Common myeloid progenitor, CD34-positive (primary cell): ENCODE results near the gene COPG2. TPM values are rescaled to one million over a fixed set of nuclear protein-coding genes. Genes with fewer than 3 reads are reported as not detected.

Experiments
- CTCF ChIA-PET: fragments of 350-600 bp; sonication (Branson Sonifier 250); formaldehyde crosslinking; loops from one replicate; lab custom pipeline; 2021; ENCODE audit warnings: antibody characterized with exemption; lab: Charles Lee
- POLR2A ChIA-PET: fragments of 350-600 bp; sonication (Branson Sonifier 250); formaldehyde crosslinking; loops from one replicate; lab custom pipeline; 2021; ENCODE audit warnings: antibody characterized with exemption; lab: Charles Lee
- DNase-seq, 3 donors: peaks; one replicate each; pipeline versions ENCODE4 v3.0.0 to v3.0.0-alpha.2; 2013
- H3K27ac ChIP-seq, 2 experiments: 1 replicate in 1 of 2; 2 replicates in 1 of 2; pipeline ENCODE4 v1.7.0; 2013; ENCODE audit warnings: inconsistent platforms in 2 of 2, low read length in 2 of 2, mild to moderate bottlenecking in 2 of 2, low read depth in 1 of 2, moderate library complexity in 1 of 2; ENCODE audit not compliant: severe bottlenecking in 2 of 2, insufficient read depth in 1 of 2, poor library complexity in 1 of 2
- H3K27me3 ChIP-seq, 5 experiments: replicated peaks in 2 of 5; 1 replicate in 3 of 5; 2 replicates in 2 of 5; pipeline versions ENCODE4 v1.6.1 to v1.7.0; 2013; ENCODE audit warnings: low read length in 4 of 5, mild to moderate bottlenecking in 2 of 5, moderate library complexity in 2 of 5, inconsistent platforms in 1 of 5; ENCODE audit not compliant: insufficient read depth in 5 of 5, control insufficient read depth in 4 of 5
- H3K36me3 ChIP-seq, 4 experiments: 1 replicate in 2 of 4; 2 replicates in 2 of 4; pipeline versions ENCODE4 v1.6.1 to v1.7.0; 2013; ENCODE audit warnings: low read length in 3 of 4, control low read depth in 1 of 4, mild to moderate bottlenecking in 1 of 4; ENCODE audit not compliant: control insufficient read depth in 4 of 4, insufficient read depth in 4 of 4
- H3K4me1 ChIP-seq, 4 experiments: 1 replicate in 3 of 4; 2 replicates in 1 of 4; pipeline versions ENCODE4 v1.6.1 to v1.7.1; 2013; ENCODE audit warnings: low read length in 3 of 4, mild to moderate bottlenecking in 3 of 4, control low read depth in 1 of 4, inconsistent platforms in 1 of 4, moderate library complexity in 1 of 4; ENCODE audit not compliant: control insufficient read depth in 4 of 4, insufficient read depth in 4 of 4; ENCODE audit errors: control extremely low read depth in 1 of 4
- H3K4me3 ChIP-seq, 7 experiments: 1 replicate in 4 of 7; 2 replicates in 3 of 7; pipeline versions ENCODE4 v1.5.1 to v1.7.0; 2013; ENCODE audit warnings: mild to moderate bottlenecking in 7 of 7, low read length in 6 of 7, moderate library complexity in 6 of 7, inconsistent platforms in 2 of 7, low read depth in 2 of 7, control low read depth in 1 of 7; ENCODE audit not compliant: insufficient read depth in 4 of 7, control insufficient read depth in 1 of 7; ENCODE audit errors: extremely low read depth in 1 of 7
- H3K9me3 ChIP-seq, 5 experiments: 1 replicate in 4 of 5; 2 replicates in 1 of 5; pipeline versions ENCODE4 v1.6.1 to v1.7.1; 2013; ENCODE audit warnings: low read length in 4 of 5, mild to moderate bottlenecking in 2 of 5, inconsistent platforms in 1 of 5, low read depth in 1 of 5, moderate library complexity in 1 of 5; ENCODE audit not compliant: control insufficient read depth in 4 of 5, insufficient read depth in 2 of 5; ENCODE audit errors: control extremely low read depth in 1 of 5
- WGBS: methylation state at CpG from one replicate; pipeline ENCODE4 v1.1.5; 2013; ENCODE audit not compliant: insufficient coverage; 5-methylcytosine and 5-hydroxymethylcytosine counted together
- polyA plus RNA-seq: library from polyadenylated mRNA; unstranded; fragments of 120-200 nt; gene quantifications from one replicate; pipeline ENCODE4 v1.2.1, GENCODE V29; 2013

COPG2 gene, protein sequence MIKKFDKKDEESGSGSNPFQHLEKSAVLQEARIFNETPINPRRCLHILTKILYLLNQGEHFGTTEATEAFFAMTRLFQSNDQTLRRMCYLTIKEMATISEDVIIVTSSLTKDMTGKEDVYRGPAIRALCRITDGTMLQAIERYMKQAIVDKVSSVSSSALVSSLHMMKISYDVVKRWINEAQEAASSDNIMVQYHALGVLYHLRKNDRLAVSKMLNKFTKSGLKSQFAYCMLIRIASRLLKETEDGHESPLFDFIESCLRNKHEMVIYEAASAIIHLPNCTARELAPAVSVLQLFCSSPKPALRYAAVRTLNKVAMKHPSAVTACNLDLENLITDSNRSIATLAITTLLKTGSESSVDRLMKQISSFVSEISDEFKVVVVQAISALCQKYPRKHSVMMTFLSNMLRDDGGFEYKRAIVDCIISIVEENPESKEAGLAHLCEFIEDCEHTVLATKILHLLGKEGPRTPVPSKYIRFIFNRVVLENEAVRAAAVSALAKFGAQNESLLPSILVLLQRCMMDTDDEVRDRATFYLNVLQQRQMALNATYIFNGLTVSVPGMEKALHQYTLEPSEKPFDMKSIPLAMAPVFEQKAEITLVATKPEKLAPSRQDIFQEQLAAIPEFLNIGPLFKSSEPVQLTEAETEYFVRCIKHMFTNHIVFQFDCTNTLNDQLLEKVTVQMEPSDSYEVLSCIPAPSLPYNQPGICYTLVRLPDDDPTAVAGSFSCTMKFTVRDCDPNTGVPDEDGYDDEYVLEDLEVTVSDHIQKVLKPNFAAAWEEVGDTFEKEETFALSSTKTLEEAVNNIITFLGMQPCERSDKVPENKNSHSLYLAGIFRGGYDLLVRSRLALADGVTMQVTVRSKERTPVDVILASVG
- 38.8 TPM for polyA plus RNA-seq

DNA sequence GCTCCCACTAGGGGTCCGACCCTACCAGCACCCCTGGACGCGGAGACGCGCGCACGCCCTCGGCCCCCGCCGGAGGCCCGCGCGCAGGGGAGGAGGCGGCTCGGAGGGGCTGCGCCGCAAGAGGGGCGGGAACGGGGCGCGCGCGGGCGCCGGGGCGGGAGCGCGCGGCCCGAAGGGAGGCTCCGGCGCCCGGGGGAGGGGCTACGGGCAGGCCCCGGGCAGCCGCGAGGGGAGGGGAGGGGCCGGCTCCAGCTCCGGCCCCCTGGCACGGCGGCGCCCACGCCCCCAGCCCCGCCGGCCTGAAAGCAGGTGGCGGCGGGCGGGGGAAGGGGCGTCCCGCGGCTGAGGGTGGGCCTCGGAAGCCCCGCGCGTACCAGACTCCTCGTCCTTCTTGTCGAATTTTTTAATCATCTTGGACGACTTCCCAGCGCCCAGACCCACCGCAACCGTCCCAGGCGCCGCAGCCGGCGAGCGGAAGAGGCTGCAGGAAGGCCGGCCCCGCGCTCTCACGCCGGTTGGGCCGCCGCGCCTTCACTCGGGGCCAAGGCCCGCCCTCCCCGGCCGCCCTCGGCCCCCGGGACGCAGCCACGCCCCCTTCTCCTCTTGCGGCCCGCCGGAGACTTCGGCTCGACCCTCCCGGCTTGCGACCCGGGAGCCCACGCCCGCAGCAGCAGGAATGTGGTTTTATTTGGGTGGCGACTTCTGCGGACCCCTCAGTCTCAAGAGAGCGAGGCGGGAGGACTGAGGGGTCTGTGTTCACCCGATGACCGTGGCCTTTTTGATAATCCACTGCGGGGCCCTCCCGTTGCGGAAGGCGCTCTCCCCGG lies at the start of gene COPG2:
Gene COPG2, minus strand, starts transcription at position 491 of the 827 bp plus-strand sequence. Its CDS starts 80 bp downstream, at position 411.
- Histone ChIP-seq H3K9me3 (no peaks in the 10 kb centered on the region), H3K4me1 (peaks cover 0 to 21% (median 13%) of the 10 kb centered on the region in 4 experiments), H3K4me3 (peak within 1 kb of the TSS; percentile 78 to 93 (median 83)), H3K27ac (peak within 1 kb of the TSS; percentile 55 to 81), H3K27me3 (no peaks in the 10 kb centered on the region), H3K36me3 (peaks cover 0 to 7% (median 3%) of the 10 kb centered on the region in 4 experiments)
- 0% methylated on average over 88 of the region's 103 CpGs for WGBS
- ChIA-PET CTCF (no interaction called here), POLR2A (interaction anchor here (1.0 kb wide), 1 partner anchor 183 kb away, joined by 3 read pairs; no protein-coding TSS in a partner anchor)
- DNase-seq, result peak; percentile 83 to 90 (median 85)

DNA sequence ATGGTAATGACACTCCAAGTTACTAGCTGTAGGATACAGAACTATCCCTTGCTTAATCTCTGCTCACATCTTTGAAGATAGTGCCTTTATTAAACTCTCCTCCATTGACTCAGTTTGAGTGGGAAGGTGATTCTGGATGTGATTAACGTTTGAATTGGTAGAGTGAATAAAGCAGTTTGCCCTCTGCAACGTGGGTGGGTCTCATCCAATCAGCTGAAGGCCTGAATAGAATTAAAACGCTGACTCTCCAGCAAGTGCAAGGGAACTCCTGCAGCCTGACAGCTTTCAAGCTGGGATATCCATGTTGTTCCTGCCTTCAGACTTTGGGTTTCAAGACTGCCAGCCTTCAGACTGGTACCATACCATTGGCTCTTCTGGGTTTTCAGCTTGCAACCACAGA lies 43.9 kb upstream of the COPG2 start:
- no peaks in the 10 kb centered on the region for H3K4me1 ChIP-seq
- DNase-seq, result no peak
- H3K4me3 ChIP-seq, result no peak overlapping the region
- no peak overlapping the region for H3K27ac ChIP-seq
- peaks cover 0 to 3% (median 1%) of the 10 kb centered on the region in 5 experiments for H3K27me3 ChIP-seq
- WGBS, result 55% methylated on average over 2 of the region's 3 CpGs
- no peaks in the 10 kb centered on the region for H3K36me3 ChIP-seq
- ChIA-PET CTCF (no interaction called here), POLR2A (no interaction called here)
- H3K9me3 ChIP-seq, result no peaks in the 10 kb centered on the region

DNA sequence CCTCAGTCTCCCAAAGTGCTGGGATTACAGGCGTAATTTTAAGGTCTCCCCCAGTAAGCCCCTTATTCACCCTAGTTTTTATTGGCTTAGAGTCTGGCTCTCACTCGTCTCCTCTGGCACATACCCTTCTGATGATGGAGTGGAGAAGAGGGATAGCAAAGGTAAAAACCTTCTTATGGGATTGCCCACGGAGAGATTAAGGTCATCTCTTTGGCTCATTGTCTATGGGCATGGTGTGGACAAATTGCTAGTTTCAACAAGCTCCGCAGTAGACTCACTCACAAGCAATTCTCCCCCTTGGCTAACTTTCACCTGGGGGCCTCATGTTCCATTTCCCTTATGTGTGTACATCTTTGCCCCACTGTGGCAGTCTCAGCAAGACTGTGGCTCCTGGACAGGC lies 40.2 kb upstream of the COPG2 start:
- Histone ChIP-seq H3K4me1 (no peaks in the 10 kb centered on the region), H3K4me3 (no peak overlapping the region), H3K36me3 (no peaks in the 10 kb centered on the region), H3K27me3 (peaks cover 0 to 3% (median 0%) of the 10 kb centered on the region in 5 experiments), H3K9me3 (peaks cover 0 to 6% (median 3%) of the 10 kb centered on the region in 5 experiments), H3K27ac (no peak overlapping the region)
- ChIA-PET CTCF (no interaction called here), POLR2A (no interaction called here)
- DNase-seq, result no peak
- 100% methylated on average over 3 of the region's 4 CpGs for WGBS

DNA sequence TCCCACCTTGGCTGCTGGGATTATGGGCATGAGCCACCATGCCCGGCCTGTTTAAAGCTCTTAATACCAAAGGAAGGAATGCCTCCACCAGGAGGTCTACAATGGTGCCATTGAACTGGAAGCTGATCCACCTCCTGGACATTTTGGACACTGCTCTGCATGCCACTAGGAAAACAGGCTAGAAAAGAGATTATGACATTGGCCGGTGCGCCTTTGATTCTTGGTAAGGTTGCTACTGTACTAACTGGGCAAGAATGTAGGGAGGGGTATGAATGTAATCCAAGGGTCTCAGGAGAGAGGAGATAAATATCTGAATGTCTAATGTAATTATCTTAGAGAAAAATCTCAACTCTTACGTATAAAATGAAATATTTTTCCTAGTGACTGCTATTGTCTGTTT lies 39.5 kb upstream of the COPG2 start:
- Histone ChIP-seq H3K36me3 (no peaks in the 10 kb centered on the region), H3K4me3 (no peak overlapping the region), H3K4me1 (no peaks in the 10 kb centered on the region), H3K27me3 (peaks cover 0 to 3% (median 0%) of the 10 kb centered on the region in 5 experiments), H3K9me3 (peaks cover 0 to 6% (median 3%) of the 10 kb centered on the region in 5 experiments), H3K27ac (no peak overlapping the region)
- POLR2A ChIA-PET, result no interaction called here
- CTCF ChIA-PET, result no interaction called here
- DNase-seq, result no peak
- 100% methylated on average over 3 of the region's 4 CpGs for WGBS

DNA sequence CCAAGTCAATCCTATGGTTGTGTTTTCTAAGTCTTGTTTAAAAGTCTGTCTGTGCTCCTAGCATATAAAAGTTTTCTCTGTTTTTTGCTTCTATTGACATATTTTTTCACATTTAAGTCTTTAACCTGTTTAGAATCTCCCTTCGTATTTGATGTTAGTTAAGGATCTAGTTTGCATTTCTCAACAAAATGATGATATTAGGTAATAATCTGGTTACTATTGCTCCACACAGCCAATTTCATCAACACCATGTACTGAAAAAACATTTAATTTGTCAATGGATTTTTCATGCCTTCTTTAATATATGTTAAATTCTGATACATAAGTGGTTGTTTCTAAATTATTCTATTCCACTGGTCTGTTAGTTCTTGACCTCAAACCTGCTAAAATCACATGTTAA lies 35.3 kb upstream of the COPG2 start:
- Histone ChIP-seq H3K27me3 (peaks cover 0 to 2% (median 0%) of the 10 kb centered on the region in 5 experiments), H3K36me3 (no peaks in the 10 kb centered on the region), H3K27ac (no peak overlapping the region), H3K4me3 (no peak overlapping the region), H3K4me1 (no peaks in the 10 kb centered on the region), H3K9me3 (peaks cover 0 to 6% (median 3%) of the 10 kb centered on the region in 5 experiments)
- no peak for DNase-seq
- no CpG with 5 or more reads among the region's 1 CpG for WGBS
- POLR2A ChIA-PET, result no interaction called here
- CTCF ChIA-PET, result no interaction called here

DNA sequence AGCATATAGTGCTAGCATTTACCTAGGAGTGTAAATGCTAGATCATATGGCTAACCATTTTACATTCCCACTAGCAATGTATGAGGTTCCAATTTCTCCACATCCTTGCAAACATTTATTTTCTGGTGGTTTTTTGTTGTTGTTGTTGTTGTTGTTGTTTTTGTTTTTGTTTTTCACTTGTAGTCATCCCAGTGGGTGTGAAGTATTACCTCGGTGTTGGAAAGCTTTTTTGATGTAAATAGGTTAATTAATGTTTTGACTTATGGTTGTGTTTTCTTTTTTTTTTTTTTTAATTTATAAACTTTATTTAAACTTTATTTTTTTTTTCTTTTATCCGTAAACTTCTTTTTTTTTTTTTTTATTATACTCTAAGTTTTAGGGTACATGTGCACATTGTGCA lies 33.1 kb upstream of the COPG2 start:
- no peak overlapping the region for H3K27ac ChIP-seq
- CTCF ChIA-PET, result no interaction called here
- no peaks in the 10 kb centered on the region for H3K36me3 ChIP-seq
- DNase-seq, result peak in 1 of 3 donors; percentile 16
- peaks cover 0 to 4% (median 2%) of the 10 kb centered on the region in 5 experiments for H3K9me3 ChIP-seq
- POLR2A ChIA-PET, result no interaction called here
- no peak overlapping the region for H3K4me3 ChIP-seq
- no peaks in the 10 kb centered on the region for H3K4me1 ChIP-seq
- no CpG with 5 or more reads among the region's 2 CpGs for WGBS
- no peaks in the 10 kb centered on the region for H3K27me3 ChIP-seq
